ENCODE measurements around the gene SLC44A1. TPM values are rescaled to one million over a fixed set of nuclear protein-coding genes. Genes with fewer than 3 reads are reported as not detected.

SLC44A1 gene
- 28.3 TPM for total RNA-seq

DNA sequence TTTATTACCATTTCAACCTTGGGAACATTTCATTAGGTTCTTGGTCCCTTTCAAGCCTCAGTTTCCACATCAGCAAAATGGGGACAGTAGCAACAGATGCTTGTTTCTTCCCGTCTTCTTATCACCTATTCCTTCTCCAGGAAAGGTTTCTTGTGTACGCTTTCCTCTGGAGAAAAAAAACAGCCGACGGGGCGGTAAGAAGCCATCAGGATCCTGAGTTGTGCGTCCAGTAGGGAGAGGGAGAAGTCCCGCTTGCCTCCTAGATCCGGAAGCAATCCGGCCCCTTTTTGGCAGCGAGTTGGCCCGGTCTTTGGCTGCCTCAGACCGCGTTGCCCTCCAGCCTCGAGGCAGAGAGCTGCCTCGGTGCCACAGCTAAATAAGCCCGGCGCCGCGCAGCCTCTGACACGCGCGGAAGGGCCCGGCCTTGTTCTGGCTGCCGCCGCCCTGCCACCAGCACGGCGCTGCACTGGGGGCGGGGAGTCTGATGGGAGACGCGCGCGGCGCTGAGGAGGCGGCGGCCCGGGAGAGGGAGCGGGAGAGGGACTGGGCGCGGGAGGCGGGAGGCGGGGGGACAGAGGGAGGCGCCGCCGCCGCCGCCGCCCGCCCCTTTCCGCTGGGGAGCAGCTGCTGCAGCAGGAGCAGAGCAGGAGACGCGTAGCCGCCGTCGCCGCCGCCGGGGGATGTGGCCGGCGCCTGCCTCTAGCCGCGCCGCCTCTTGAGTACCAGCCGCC lies at the start of gene SLC44A1:
Gene SLC44A1, plus strand, starts transcription at position 649 of the 731 bp plus-strand sequence. CDS start 218 bp downstream, outside the sequence.
- DNase-seq (ENCODE audit: low read depth in 2 of 3, low spot score in 2 of 3) = peak; percentile 81 to 96 (median 94)

DNA sequence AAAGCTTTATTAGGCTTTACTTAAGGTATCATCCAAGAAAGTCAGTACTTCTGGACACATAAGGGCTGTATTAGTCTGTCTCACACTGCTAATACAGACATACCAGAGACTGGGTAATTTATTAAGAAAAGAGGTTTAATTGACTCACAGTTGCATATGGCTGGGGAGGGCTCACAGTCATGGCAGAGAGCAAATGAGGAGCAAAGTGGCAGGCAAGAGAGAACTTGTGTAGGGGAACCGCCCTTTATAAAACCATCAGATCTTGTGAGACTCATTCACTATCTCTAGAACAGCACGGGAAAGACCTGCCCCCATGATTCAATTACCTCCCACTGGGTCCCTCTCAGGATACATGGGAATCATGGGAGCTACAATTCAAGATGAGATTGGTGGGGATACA lies 49.2 kb upstream of the SLC44A1 start:
- DNase-seq (ENCODE audit: low read depth in 2 of 3, low spot score in 2 of 3) = no peak

DNA sequence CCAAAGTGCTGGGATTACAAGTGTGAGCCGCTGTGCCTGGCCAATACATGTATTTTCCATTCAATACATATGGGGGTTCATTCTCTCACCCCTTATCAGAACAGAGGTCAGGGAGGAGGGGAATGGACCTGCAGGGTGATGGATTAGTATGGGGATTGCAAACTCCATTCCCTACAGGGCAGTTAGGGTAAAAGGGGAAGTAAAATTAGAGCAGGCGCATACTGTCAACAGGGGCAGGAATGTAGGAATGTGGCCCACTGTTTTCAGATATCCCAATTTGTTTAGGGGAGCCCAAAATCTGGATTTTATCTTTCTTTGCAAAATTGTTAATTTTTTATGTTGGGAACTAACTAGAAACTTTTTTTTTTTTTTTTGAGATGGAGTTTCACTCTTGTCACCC lies 46.4 kb upstream of the SLC44A1 start:
- no peak for DNase-seq (ENCODE audit: low read depth in 2 of 3, low spot score in 2 of 3)

DNA sequence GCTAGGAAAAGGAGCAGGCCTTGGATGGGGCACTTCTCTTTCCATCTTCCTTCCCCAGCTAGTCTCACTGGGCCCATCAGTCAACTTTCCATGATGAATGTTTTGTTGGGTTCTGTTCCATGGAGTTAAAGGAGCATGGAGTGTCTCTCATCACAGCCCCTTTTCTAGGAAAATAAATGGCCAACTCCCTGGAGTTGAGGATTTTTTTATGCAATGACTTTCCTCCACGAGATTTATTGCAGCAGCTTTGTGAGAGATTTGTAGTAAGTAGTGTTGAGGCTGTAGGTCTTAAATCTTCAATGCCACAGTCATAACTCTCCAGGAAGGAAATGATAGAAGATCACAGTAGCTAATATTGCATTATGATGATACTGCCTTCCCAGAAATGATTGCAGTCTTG lies 45.6 kb upstream of the SLC44A1 start:
- DNase-seq (ENCODE audit: low read depth in 2 of 3, low spot score in 2 of 3) = no peak

DNA sequence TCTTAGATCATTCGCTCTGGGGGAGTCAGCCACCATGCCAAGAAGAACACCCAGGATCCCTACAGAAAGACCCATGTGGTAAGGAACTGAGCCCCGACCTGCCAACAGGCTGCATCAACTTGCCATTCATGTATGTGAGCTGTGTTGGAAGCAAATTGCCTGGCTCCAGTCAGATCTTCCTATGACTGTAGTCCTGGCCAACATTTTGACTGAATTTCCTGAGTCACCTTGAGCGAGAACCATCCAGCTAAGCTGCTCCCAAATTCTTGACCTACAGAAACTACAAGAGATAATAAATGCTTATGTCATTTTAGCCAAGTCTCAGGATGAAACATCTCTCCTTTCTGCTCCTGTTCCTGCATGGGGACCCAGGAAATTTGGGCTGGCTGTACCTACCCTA lies 40.0 kb upstream of the SLC44A1 start:
- DNase-seq (ENCODE audit: low read depth in 2 of 3, low spot score in 2 of 3) = no peak

DNA sequence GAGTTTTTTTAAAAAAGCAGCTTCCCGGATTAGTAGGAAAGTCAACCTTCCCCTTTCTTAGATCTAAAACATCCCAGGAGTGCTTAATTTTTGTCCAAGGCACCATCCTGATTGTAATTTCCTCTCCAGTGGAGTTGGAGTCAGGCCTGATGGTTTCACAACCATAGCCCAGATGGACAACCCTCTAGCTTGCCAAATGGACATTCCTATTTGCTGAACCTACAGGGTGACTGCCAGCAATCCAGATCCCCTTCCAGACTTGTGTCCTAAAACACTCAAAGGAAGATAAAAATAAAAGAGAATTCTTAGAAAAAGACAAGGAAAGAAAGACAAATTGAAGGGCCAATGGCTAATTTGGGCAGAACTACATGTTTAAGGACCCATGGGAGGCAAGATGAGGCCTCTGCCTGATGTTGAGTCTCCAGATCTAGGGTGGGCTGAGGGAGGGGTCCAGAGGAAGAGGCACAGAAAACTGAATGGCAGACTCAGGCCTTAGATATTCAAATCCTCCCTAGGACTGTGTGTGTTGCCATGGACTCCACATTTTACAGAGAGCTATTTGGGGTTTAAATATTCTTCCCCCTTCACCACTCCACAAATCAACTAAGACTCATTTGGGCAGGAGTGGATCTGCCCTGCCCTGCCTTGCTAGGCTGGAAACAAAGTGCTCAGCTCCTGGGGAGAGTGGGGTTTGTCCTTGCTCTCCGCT lies 38.5 kb upstream of the SLC44A1 start:
- no peak for DNase-seq (ENCODE audit: low read depth in 2 of 3, low spot score in 2 of 3)

DNA sequence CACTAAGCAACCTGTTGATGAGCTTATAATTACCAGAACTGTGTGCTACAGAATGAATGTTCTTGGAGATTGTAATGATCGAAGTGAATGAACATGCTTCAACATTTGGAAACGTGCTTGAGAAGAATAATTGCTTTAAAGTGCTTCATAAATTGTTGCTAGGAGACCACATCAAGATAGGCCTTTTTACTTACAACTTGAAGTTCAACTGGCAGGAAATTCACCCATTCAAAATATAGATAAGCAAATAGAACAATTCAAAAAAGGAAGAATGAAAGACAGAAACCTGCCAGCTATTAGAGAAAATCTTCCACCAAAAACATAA lies 38.0 kb upstream of the SLC44A1 start:
- no peak for DNase-seq (ENCODE audit: low read depth in 2 of 3, low spot score in 2 of 3)

DNA sequence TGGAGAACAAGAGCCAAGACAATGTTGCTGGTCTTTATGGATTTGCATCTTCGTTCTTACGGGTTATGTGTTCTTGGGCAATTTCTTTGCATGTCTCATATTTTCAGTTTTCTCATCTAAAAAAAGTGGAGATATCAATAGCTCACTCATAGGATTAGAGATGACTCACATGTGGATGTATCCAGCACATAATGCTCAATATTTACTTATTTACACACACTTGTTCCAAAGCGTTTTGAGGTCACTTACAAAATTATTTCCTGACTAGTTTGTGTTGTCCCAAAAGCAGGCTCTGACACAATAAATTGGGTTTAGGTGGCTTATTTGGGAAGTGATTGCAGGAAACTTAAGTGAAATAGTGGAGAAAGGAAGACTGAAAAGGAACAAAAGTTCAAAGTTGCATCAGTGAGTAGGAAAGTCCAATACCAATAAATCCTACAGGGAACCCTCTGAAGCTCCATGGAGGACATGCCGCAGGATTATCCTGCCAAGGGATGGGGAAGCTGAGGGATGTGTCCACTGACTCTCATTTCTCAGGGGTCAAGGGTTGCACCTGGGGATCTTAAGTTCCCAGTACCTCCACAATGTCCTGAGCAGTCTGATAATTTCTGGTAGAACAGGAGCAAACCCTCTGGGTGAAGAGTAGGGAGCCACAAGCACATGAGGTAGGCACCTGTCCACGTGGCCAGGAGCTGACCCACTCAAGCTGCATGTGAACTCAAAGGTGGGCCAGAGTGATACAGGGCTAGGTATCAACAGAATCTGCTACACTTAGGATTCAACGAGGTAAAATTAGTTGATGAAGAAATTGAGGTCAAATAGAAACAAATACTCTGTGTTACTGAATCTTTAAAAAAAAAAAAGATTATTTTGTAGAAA lies 37.4 kb upstream of the SLC44A1 start:
- DNase-seq (ENCODE audit: low read depth in 2 of 3, low spot score in 2 of 3) = no peak

DNA sequence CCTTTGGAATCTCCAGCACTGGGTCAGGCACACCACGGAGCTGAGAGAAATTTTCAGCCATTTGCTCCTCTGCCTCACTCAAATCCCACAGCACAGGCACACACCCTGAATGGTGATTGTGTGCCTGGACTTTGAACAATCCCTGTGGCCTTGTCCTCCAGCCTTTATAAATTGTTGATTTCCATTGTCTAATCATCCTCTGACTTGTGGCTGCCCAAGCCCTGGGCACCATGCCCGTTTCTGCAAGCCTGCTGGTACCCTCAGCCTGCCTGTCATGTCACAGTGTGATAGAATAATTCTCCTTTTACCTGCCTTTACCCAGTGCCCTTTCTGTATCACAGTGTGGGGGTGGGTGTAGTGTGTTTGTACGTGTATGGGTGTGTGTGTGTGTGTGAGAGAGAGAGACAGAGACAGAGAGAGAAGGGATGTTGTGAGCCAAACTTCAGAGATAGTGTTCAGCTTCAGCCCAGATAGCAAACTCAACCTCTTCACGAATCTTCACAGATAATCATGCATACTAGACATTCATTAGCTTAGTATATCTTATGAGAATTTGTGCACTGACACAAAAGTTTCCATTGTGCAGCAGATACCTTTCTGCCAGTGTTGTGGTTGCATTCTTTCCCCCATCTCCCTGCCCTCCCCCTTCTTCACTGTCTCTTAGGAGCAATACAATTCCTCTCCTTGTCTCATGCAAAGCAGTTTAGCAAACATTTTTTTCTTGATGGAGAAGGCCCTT lies 27.8 kb upstream of the SLC44A1 start:
- DNase-seq (ENCODE audit: low read depth in 2 of 3, low spot score in 2 of 3) = no peak

DNA sequence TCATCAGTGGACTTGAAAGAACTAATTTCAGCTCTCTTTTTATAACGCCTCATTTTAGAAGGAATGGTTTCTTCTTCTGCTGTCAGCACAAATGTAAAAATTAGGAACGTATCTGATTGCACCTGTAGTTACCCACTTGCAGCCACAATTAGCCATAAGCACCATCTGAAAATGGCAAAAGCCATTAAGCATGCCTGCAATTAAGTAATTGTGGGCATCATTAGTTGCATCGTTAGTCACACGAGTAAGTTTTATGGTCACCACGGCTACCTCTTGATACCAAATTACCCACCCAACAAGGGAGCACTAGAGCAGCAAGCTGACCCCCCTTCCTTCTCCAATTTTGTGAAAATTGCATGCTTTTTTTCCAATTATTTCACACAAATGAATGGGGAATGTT lies 25.8 kb upstream of the SLC44A1 start:
- DNase-seq (ENCODE audit: low read depth in 2 of 3, low spot score in 2 of 3) = no peak

DNA sequence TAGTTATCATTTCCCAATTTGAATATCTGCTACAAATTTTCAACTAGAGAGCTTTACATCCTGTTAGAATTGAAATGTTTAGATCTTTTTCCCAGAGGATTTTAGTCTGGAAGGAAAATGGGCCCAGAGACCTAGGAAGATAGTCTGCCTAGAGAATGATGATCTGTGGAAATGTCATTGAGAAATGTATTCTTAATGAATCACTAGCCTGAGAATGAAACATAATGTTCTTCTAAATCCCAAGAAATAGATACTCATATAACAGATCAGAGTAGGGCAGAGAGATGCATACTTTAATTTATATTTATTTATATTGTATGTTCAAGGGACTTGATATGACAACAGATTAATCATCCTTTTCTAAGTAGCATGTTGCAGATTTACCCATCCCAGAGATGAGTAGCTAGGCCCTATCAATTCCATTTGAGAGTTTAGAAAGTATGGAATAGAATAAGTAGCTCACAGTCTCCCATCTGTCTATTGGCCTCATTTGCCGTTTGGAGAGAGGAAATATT lies 25.1 kb upstream of the SLC44A1 start:
- no peak for DNase-seq (ENCODE audit: low read depth in 2 of 3, low spot score in 2 of 3)

DNA sequence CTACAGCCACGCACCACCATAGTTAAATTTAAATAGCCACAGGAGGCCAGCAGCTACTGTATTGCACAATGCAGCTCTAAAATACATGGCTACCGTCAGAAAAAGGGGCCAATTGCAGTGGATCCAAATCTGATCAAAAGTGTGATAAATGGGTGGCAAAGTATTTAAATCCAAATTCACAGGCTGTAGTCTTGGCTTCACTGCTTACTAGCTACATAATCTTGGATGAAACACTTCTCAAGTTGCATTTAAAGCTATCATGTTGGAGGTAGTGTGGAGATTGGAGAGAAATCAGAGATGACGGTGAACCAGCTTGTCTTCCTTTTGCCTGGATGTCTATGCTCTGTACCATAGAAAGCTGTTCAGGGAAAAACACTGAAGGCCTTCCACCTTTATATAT lies 24.0 kb upstream of the SLC44A1 start:
- no peak for DNase-seq (ENCODE audit: low read depth in 2 of 3, low spot score in 2 of 3)

DNA sequence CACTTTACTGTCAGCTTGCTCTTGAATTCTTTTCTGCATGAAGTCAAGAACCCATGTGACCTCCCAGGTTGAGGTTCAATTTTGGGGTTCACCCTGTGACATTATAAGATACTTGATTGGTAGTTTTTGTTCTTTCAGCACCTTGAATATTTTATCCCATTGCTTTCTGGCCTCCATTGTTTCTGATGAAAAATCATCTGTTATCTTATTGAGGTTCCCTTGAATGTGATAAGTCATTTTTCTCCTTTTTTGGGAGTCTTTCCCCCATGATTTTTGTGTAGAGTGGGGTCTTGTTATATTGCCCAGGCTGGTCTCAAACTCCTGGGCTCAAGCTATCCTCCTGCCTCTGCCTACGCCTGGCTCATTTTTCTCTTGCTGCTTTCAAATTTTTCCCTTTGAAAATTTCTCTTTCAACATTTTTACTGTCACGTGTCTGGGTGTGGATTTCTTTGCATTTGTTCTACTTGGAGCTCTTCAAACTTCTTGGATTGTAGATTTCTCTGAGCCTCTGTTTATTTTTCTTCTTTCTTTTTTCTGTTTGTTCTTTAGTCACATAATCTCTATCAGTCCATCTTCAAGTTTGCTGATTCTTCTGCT lies 20.8 kb upstream of the SLC44A1 start:
- DNase-seq (ENCODE audit: low read depth in 2 of 3, low spot score in 2 of 3) = no peak

DNA sequence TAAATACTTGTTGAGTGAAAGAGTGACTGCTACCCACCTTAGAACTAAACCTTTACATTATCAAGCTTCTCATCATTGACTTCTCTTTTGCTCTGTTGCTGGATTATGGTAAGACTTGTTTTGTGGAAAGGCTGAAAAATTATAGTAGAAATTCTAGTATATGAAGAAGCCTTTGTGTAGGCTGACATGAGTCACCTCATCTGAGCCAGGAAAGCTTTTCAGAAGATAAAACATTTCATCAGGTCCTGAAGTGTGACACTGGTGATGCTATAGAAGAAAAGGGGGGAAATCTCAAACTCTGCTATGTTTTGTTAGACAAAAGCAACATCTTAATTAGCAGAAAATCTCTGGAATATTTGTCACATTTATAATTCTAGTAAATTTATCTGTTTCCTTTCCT lies 18.4 kb upstream of the SLC44A1 start:
- DNase-seq (ENCODE audit: low read depth in 2 of 3, low spot score in 2 of 3) = no peak

DNA sequence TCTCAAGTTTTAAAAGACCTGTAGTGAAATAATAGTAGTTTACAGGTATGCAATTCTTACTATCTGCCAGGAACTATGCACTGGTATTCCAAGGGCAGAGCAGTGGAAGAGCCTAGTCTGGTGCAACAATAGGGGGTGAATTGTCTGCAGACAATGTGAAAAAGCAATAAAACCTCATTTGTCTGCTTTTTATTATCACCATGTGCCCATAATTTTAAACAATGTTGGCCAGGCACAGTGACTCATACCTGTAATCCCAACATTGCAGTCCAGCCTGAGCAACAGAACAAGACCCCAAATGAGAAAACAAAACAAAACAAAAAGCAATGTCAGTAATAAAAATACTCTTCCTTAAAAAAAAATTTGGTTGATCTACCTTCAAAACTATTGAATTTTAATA lies 12.2 kb upstream of the SLC44A1 start:
- DNase-seq (ENCODE audit: low read depth in 2 of 3, low spot score in 2 of 3) = no peak

DNA sequence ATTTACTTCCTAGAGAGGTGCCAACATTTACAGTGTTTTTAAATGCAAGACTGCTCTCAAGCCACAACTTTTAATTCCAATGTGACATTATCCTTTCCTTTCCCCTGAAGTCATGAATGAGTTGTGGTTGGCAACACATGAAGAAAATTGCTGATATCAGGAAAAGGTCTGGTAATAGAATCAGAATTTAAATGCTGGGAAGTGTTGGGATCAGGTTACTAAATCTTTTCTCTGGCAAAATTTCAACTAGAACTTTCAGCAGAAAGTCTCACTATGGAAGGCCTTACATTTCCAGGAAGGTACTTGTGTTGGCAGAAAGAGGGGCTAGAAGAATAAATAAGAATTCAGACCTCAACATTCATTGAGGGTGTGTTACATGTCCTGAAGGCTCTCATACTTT lies 10.6 kb upstream of the SLC44A1 start:
- DNase-seq (ENCODE audit: low read depth in 2 of 3, low spot score in 2 of 3) = no peak

DNA sequence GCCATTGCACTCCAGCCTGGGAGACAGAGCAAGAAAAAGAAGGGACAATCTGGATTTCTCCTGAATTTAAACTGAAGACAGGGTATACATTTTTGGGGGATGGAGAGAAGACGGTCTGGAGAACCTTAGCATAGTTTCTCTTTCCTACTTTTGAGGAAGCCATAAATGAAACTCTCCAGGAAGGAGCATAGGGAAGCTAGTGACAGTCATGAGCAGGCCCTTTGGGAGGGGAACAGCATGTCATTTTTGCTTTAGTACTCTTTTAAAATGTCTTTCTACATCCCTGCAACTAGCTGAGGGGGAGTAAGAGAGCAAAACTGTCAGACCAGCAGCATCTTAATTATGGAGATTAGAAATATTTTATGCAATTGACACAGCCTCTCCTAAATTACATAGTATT lies 8.2 kb upstream of the SLC44A1 start:
- DNase-seq (ENCODE audit: low read depth in 2 of 3, low spot score in 2 of 3) = no peak

DNA sequence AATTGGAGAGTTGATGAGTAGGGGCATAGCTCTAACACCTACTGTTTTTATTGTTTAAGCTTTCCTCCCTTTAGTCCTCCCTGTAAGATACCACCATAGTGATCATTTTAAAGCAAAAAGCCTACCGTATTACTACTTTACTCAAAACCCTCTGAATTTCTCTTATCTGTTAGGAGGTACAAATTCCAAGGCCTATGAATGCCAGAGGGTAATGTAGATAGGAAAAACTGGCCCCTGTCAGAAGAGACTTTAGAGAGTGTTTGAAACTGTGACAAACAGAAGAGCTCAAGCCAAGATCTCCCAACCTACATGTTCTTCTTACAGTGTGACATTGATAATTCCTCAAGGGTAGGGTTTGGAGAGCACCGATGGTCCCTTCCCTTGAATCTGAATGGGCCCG lies 7.2 kb upstream of the SLC44A1 start:
- no peak for DNase-seq (ENCODE audit: low read depth in 2 of 3, low spot score in 2 of 3)

DNA sequence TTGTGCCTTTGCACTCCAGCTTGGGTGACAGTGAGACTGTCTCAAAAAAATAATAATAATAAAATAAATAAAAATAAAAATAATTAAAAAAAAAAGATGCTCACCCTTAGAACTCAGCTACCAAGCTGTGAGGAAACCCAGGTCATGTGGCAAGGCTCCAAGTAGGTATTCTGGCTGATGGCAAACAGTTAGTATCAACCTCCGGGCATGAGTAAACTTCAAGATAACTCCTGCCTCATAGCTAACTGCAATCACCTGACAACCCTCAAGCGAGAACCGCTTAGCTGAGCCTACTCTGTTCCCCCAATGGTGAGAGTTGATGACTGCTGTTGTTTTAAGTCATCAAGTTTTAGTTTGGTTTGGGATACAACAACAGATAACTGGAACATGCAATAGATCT lies 6.1 kb upstream of the SLC44A1 start:
- DNase-seq (ENCODE audit: low read depth in 2 of 3, low spot score in 2 of 3) = no peak

DNA sequence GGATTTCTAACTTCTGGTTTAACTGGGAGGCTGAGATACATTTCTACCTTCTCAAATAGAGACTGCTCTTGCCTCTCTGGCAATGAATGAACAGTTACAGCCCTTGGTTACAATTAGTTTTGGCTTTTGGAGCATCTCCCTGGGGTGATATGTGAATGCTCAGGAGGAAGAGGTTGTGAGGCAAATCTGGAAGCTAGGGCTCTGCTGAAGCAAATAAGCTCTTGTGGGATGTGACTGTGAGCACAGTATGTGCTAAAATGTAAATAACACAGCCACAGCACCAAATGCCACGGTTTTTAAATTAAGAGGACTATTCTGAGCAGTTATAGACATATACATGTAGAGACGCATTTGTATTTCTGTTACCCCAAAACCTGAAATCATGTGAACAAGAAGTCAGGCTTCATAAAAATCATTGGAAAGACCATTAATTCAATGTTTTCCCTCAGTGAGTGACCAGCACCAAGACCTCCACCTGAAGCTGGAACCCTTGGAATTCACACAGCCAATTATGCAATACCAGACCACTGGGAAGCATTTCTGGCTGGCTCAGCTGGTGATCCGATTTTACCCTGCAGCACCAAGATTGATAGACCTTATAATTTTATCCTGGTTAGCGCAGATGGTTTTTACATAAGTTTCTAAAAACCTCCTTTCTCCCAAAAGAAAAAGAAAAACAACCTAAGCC lies 3.0 kb upstream of the SLC44A1 start:
- DNase-seq (ENCODE audit: low read depth in 2 of 3, low spot score in 2 of 3) = no peak

Data from hematopoietic multipotent progenitor cell (in vitro differentiated cells).